ENCODE data around the gene PRSS35. TPM values are rescaled to one million over a fixed set of nuclear protein-coding genes. Genes with fewer than 3 reads are reported as not detected.

Gene PRSS35
- total RNA-seq, 2 experiments from 2014 or later = 0.28 to 0.31 TPM

DNA sequence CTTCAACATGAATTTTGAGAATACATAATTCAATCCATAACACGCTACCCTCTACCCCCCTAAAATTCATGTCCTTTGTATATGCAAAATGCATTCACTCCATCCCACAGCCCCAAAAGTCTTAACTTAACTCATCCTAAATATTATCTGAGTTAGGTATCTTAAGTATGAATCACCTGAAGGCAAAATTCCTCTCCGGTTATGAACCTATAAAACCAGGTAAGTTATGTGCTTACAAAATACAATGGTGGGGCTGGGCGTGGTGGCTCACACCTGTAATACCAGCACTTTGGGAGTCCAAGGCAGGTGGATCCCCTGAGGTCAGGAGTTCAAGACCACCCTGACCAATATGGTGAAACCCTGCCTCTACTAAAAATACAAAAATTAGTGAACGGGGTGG is 23.5 kb upstream of the PRSS35 start:
- no peak for DNase-seq
- Mint-ChIP-seq H3K9me3 (no peaks in the 10 kb centered on the region), H3K4me3 (no peak overlapping the region), H3K27me3 (no peaks in the 10 kb centered on the region), H3K36me3 (no peaks in the 10 kb centered on the region), H3K27ac (no peak overlapping the region), H3K4me1 (no peaks in the 10 kb centered on the region)
- POLR2A ChIA-PET = no interaction called here
- no peak for ATAC-seq (ENCODE audit: low read depth)

DNA sequence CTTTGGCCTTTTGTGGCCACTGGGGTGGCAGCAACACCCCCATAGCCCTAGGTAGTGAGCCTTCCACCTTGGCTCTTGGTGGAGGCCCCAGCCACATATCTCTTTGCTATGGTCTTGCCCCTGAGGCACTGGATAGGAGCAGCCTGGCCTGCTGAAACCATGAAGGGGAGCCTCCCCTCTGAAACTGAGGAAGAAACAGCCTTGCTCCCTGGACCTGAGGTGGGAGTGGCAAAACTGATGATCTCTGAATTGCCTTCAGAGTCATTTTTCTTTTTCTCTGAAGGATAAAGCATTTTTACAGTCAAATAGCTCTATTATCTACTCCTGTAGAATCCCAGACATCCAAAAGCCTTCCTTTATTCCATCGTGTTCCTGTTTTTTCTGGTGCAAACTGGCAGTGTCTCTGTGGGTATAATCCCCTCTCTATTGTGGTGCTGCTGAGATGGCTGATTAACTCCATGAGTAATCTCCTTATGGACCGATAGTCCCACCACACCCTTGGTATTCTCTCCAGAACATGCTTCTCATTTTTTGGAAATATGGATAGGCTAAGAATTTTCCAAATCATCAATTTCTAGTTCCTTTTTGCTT is 22.0 kb upstream of the PRSS35 start:
- no peaks in the 10 kb centered on the region for H3K4me1 Mint-ChIP-seq
- DNase-seq (no peak), ATAC-seq (ENCODE audit: low read depth) (no peak)
- H3K9me3 Mint-ChIP-seq = no peaks in the 10 kb centered on the region
- H3K27me3 Mint-ChIP-seq = no peaks in the 10 kb centered on the region
- H3K27ac Mint-ChIP-seq = no peak overlapping the region
- no peaks in the 10 kb centered on the region for H3K36me3 Mint-ChIP-seq
- no peak overlapping the region for H3K4me3 Mint-ChIP-seq
- POLR2A ChIA-PET = no interaction called here

DNA sequence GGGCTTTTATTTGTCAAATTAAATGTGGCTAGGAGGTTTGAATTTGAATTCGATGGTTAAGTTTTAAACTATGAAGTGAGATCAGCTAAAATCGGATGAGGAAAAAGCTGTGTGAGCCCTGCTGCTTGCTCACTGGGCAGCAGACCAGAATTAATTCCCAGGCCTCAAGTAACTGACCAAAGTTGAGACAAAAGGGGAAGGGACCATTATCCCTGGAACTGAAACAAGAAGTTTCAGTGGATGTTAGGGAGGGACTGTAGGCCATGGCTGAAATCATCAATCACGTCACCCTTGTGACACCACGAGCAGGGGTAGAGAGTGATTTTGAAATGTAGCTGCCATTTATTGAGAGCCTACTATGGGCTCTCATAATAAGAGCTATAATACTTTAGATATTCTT is 7.0 kb upstream of the PRSS35 start:
- DNase-seq (no peak), ATAC-seq (ENCODE audit: low read depth) (no peak)
- H3K27ac Mint-ChIP-seq = no peak overlapping the region
- no peaks in the 10 kb centered on the region for H3K4me1 Mint-ChIP-seq
- no peaks in the 10 kb centered on the region for H3K36me3 Mint-ChIP-seq
- H3K4me3 Mint-ChIP-seq = no peak overlapping the region
- no peaks in the 10 kb centered on the region for H3K27me3 Mint-ChIP-seq
- H3K9me3 Mint-ChIP-seq = peaks cover 3% of the 10 kb centered on the region
- POLR2A ChIA-PET = no interaction called here

DNA sequence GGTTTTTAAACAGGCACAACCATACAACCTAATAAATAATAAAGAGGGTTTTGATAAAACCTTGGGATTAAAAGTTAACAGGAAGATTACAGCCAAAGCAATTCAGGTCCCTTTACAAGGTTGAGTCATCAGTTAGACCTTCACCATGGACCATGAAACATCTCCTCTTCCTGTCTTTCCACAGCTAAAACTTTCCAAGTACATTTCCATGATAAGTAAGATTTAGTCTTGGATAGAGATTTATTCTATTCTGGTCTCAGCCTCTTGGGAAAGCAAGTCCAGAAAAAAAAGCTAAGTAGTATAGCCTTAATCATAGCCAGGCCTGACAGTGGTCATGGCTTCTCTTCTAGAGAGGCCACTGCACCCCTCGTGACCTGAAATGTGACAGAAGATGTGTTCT is 2.9 kb upstream of the PRSS35 start:
- Mint-ChIP-seq H3K9me3 (no peaks in the 10 kb centered on the region), H3K27me3 (peaks cover 33% of the 10 kb centered on the region), H3K4me3 (no peak overlapping the region), H3K36me3 (no peaks in the 10 kb centered on the region), H3K4me1 (peaks cover 7% of the 10 kb centered on the region), H3K27ac (no peak overlapping the region)
- POLR2A ChIA-PET = no interaction called here
- ATAC-seq (ENCODE audit: low read depth) (no peak), DNase-seq (no peak)

DNA sequence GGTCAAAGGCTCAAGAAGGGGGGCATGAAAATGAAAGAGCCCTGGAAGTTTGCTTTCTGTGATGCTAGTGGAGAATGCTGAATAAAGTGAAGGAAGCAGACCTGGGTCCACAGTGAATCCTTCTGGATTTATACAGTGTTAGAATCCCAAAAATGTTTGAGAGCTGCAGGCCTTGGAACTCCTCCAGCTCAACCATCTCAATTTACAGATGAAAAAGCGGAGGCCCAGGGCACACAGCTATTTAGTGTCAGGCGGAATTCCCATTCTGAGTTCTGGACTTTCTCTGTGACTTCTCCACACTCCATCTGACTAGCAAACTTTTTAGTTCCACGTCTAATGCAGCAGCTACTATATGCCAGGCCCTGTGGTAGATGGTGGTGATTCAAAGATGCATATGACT is 1.5 kb upstream of the PRSS35 start:
- DNase-seq (no peak), ATAC-seq (ENCODE audit: low read depth) (no peak)
- H3K27ac Mint-ChIP-seq = no peak overlapping the region
- POLR2A ChIA-PET = no interaction called here
- peaks cover 36% of the 10 kb centered on the region for H3K27me3 Mint-ChIP-seq
- H3K9me3 Mint-ChIP-seq = no peaks in the 10 kb centered on the region
- H3K4me3 Mint-ChIP-seq = no peak overlapping the region
- peaks cover 7% of the 10 kb centered on the region for H3K4me1 Mint-ChIP-seq
- H3K36me3 Mint-ChIP-seq = no peaks in the 10 kb centered on the region

DNA sequence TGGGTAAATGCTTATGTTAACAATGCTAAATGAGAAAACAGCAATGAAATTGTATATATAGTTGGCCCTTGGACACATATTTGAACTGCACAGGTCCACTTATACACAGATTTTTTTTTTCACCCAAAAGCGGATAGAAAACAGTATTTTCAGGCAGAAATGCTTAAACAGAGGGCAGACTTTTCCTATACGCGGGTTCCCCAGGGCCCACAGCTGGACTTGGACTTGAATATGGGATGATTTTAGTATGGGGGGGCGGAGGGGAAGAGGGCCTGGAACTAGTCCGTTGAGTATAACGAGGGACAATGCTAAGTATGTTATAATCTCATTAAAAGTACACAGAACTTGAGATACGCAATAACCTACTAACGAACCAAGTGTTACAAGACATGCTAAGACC is 1.1 kb upstream of the PRSS35 start:
- Mint-ChIP-seq H3K4me3 (no peak overlapping the region), H3K27ac (no peak overlapping the region), H3K36me3 (no peaks in the 10 kb centered on the region), H3K4me1 (peaks cover 7% of the 10 kb centered on the region), H3K9me3 (no peaks in the 10 kb centered on the region), H3K27me3 (peaks cover 36% of the 10 kb centered on the region)
- POLR2A ChIA-PET = no interaction called here
- ATAC-seq (ENCODE audit: low read depth) (no peak), DNase-seq (no peak)

DNA sequence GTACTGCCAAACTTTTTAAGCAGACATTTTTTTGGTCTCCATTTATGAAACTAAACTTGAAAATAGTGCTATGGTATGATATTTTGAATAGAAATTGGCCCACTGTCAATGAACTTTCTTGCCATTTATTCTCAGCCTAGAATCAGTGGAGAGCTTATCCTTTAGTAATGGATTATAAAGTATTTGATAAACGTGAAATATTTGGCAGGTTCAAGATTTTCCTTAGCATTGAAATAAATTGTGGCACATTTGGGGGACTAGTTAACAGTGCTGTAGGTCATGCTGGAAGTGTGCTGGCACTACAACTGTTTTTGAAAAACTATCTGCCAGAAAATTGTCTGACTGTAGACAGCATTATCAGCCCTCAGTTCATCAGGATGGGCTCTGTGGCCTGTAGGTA is 2.1 kb downstream of the PRSS35 start:
- Mint-ChIP-seq H3K4me3 (no peak overlapping the region), H3K9me3 (no peaks in the 10 kb centered on the region), H3K36me3 (no peaks in the 10 kb centered on the region), H3K4me1 (peaks cover 7% of the 10 kb centered on the region), H3K27me3 (peaks cover 40% of the 10 kb centered on the region), H3K27ac (no peak overlapping the region)
- POLR2A ChIA-PET = no interaction called here
- DNase-seq (no peak), ATAC-seq (ENCODE audit: low read depth) (no peak)

DNA sequence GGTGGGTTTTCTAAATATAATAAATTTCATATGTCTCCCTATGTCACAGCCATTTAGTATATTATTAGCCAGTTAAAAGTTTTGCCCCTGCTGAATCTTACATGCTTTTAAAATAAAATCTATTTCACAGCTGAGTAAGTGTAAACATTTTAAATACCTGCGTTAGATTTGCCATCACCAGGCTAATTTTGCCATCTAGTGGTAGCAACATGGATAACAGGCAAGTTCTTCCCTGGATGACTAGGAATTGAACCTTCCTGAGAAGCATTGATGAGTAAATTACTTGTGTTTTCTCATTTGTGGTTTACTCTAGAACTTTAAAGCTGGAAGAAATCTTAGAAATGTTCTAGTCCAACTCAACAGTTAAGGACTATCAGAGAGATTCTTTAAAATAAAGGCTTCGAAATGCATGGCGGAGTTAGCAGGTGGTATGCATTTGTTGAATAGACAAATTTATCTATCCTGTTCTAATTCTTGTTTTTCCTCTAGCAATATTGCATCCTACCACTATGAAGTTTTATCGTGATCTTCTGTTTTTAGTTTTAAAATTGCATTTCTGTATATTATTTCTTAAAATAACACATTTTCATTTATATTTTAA is 2.6 kb downstream of the PRSS35 start:
- no peak for ATAC-seq (ENCODE audit: low read depth)
- H3K36me3 Mint-ChIP-seq = no peaks in the 10 kb centered on the region
- peaks cover 7% of the 10 kb centered on the region for H3K4me1 Mint-ChIP-seq
- H3K9me3 Mint-ChIP-seq = no peaks in the 10 kb centered on the region
- DNase-seq = no peak
- H3K27me3 Mint-ChIP-seq = peaks cover 40% of the 10 kb centered on the region
- no peak overlapping the region for H3K27ac Mint-ChIP-seq
- H3K4me3 Mint-ChIP-seq = no peak overlapping the region
- POLR2A ChIA-PET = no interaction called here

DNA sequence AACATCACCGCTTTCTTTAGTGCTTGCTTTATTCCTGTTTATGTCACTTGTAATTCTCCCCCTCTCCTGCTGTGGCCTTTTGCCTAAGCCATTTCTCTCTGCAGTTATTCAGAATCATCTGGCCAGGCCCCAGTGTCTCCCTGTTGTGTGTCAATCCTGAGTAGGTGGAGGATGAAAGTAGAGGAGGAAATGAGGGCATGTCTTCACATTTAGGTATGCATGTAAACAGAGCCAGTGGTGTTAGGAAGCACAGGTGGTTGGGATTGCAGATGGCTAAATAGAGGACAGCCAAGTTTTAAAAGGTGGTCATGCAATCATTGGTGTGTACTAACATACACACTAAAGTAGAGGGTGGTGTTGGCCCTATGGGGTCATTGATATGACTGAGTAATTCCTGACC is 5.2 kb downstream of the PRSS35 start:
- no peaks in the 10 kb centered on the region for H3K4me1 Mint-ChIP-seq
- POLR2A ChIA-PET = no interaction called here
- no peaks in the 10 kb centered on the region for H3K36me3 Mint-ChIP-seq
- no peak overlapping the region for H3K4me3 Mint-ChIP-seq
- peaks cover 20% of the 10 kb centered on the region for H3K27me3 Mint-ChIP-seq
- no peak for ATAC-seq (ENCODE audit: low read depth)
- no peak for DNase-seq
- H3K9me3 Mint-ChIP-seq = no peaks in the 10 kb centered on the region
- H3K27ac Mint-ChIP-seq = no peak overlapping the region

DNA sequence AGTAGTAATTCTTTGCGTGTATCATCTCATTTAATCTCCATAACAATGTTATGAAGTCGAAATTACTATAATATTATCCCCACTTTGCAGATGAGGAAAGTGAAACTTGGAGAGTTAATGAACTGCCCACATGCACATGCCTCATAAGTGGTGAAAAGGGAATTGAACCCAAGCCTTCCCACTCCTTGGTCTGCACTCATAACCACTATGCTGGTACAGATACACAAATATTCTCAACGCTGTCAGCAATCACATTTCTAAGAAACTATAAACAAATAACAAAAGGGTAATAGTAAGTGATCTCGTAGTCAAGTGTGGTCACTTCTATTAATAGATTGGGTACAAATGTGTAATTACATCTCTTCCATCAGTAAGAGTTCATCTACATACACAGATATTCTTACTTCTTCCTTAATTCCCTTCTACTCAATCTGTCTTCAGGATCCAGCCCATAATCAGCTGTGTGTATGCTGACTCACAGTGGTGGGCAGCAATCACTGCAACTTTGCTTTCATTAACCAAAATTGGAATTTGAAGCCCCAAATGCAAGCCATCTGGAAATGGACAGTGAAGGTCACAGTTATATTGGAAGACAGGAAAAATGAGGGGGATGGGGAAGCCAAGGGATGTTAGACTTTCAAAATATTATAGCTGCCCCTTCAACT is 6.6 kb downstream of the PRSS35 start:
- H3K4me3 Mint-ChIP-seq = no peak overlapping the region
- H3K27me3 Mint-ChIP-seq = peaks cover 7% of the 10 kb centered on the region
- DNase-seq (no peak), ATAC-seq (ENCODE audit: low read depth) (no peak)
- POLR2A ChIA-PET = no interaction called here
- no peaks in the 10 kb centered on the region for H3K36me3 Mint-ChIP-seq
- no peaks in the 10 kb centered on the region for H3K4me1 Mint-ChIP-seq
- no peak overlapping the region for H3K27ac Mint-ChIP-seq
- no peaks in the 10 kb centered on the region for H3K9me3 Mint-ChIP-seq

DNA sequence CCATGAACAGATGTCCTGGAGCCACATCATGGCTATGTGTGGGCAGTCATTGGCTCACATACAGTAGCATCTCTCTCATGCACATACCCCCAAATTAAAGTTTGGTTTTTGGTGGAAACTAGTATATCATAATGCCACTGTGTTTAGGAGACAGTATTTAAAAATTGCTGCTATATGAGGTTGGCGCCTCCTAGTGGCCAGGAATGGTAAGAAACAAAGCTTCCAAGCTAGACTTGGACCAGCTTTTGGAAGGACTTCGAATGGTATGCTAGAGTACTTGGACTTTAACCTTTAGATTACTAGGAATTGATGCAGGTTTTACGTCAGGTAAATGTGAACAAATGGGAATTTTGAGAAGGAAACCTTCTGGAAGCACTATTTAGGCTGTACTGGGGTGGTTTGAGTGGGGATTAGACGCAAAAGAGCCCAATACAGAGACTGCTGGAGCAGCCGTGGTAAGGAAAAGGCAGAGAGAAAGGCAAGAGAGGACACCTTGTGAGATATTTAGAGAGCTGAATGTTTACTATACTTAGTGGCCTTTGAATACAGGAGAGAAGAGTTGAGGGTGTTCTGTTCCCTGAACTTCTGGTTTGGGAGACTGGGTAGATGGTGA is 23.8 kb downstream of the PRSS35 start:
- ATAC-seq (ENCODE audit: low read depth) (no peak), DNase-seq (no peak)
- H3K9me3 Mint-ChIP-seq = no peaks in the 10 kb centered on the region
- POLR2A ChIA-PET = no interaction called here
- H3K36me3 Mint-ChIP-seq = no peaks in the 10 kb centered on the region
- no peaks in the 10 kb centered on the region for H3K4me1 Mint-ChIP-seq
- no peaks in the 10 kb centered on the region for H3K27me3 Mint-ChIP-seq
- no peak overlapping the region for H3K4me3 Mint-ChIP-seq
- H3K27ac Mint-ChIP-seq = no peak overlapping the region

DNA sequence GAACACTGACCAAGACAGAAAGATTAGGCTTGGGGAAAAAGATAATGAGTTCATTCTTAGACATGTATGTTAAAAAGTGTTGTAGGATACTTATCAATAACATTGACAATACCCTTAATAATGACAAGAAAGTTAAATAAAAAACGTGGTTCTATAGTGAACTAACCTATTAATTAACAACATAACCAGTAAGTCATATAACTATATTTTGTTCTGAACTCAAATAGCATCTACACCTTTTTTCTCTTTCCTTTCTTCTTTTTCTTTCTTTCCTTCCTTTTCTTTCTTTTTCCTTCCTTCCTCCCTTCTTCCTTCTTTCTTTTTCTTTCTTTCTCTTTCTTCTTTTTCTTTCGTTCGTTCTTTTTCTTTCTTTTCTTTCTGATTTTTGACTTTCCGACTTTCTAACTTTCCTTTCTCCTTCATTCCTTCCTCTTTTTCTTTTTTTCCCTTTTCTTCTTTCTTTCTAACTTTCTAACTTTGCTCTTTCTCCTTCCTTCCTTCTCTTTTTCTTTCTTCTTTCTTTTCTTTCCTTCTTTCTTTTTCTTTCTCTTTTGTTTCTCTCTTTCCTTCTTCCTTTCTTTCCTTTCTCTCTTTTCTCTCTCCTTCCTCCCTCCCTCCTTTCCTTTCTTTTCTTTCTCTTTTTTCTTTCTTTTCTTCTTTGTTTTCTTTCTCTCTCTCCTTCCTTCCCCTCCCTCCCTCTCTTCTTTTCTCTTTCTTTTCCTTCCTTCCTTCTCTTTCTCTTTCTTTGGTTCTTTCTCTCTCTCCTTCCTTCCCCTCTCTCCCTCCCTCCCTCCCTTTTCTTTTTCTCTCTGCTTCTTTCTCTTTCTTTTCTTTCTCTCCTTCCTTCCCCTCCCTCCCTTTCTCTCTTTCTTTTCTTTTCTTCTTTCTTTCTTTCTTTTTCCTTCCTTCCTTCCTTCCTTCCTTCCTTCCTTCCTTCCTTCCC is 24.6 kb downstream of the PRSS35 start:
- no peaks in the 10 kb centered on the region for H3K36me3 Mint-ChIP-seq
- no peaks in the 10 kb centered on the region for H3K27me3 Mint-ChIP-seq
- ATAC-seq (ENCODE audit: low read depth) = no peak
- DNase-seq = no peak
- peaks cover under 1% of the 10 kb centered on the region for H3K4me1 Mint-ChIP-seq
- no peaks in the 10 kb centered on the region for H3K9me3 Mint-ChIP-seq
- POLR2A ChIA-PET = no interaction called here
- no peak overlapping the region for H3K4me3 Mint-ChIP-seq
- H3K27ac Mint-ChIP-seq = no peak overlapping the region

DNA sequence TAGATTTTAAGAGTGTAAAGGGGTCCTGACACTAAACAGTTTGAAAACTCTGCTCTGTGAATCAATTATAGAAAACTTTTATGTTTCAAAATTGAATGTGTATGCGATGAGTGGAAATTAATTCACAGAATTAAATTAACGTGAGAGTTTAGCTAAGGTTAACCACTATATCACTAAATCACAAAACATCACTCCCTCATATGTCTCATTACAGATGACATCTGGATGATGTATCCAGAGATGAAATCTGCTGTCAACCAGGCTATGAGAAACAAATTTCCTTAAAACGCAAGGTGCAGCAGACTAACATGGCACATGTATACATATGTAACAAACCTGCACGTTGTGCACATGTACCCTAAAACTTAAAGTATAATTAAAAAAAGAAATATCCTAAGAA is 27.3 kb downstream of the PRSS35 start:
- H3K4me3 Mint-ChIP-seq = no peak overlapping the region
- H3K36me3 Mint-ChIP-seq = no peaks in the 10 kb centered on the region
- POLR2A ChIA-PET = no interaction called here
- no peaks in the 10 kb centered on the region for H3K9me3 Mint-ChIP-seq
- no peak for ATAC-seq (ENCODE audit: low read depth)
- peaks cover 1% of the 10 kb centered on the region for H3K4me1 Mint-ChIP-seq
- H3K27ac Mint-ChIP-seq = no peak overlapping the region
- H3K27me3 Mint-ChIP-seq = no peaks in the 10 kb centered on the region
- DNase-seq = no peak
